Measurements from ENCODE around the gene RNU1-2. TPM values are rescaled to one million over a fixed set of nuclear protein-coding genes. Genes with fewer than 3 reads are reported as not detected.

RNU1-2 gene
- total and polyA plus RNA-seq, 3 donors from 2014 or later = under 0.01 to 18.9 (median under 0.01) TPM

DNA sequence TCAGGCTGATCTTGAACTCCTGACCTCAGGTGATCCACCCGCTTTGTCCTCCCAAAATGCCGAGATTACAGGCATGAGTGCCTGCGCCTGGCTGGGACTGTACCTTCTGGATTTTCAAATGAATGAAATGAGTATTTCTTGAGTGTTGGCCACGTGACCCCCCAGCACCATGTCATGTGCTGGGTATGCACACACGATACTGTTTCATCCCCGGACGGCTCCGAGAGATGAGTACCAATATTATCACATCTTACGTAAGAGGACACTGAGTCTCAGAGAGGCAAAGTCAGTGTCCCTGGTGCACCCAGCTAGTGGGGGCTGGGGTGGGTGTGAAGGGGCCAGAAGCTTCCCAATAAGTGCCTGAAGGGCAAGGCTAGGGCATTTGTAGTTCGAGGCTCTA lies 25.2 kb downstream of the RNU1-2 start:
- TF ChIP-seq, protein P1, sequence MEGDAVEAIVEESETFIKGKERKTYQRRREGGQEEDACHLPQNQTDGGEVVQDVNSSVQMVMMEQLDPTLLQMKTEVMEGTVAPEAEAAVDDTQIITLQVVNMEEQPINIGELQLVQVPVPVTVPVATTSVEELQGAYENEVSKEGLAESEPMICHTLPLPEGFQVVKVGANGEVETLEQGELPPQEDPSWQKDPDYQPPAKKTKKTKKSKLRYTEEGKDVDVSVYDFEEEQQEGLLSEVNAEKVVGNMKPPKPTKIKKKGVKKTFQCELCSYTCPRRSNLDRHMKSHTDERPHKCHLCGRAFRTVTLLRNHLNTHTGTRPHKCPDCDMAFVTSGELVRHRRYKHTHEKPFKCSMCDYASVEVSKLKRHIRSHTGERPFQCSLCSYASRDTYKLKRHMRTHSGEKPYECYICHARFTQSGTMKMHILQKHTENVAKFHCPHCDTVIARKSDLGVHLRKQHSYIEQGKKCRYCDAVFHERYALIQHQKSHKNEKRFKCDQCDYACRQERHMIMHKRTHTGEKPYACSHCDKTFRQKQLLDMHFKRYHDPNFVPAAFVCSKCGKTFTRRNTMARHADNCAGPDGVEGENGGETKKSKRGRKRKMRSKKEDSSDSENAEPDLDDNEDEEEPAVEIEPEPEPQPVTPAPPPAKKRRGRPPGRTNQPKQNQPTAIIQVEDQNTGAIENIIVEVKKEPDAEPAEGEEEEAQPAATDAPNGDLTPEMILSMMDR (IDR thresholded peaks at IDR 0.05) = no peak
- TF ChIP-seq POLR2A (IDR thresholded peaks at IDR 0.05) = no peak
- Histone ChIP-seq H3K4me3 (no peak overlapping the region), H3K27me3 (no peaks in the 10 kb centered on the region), H3K27ac (no peak overlapping the region), H3K4me1 (no peaks in the 10 kb centered on the region), H3K9me3 (no peaks in the 10 kb centered on the region), H3K36me3 (ENCODE audit: low read depth, missing control alignments) (no peaks in the 10 kb centered on the region)
- 87% methylated on average over 10 of the region's 10 CpGs for WGBS, 2 donors
- no peak for DNase-seq
- intact Hi-C loops (cut with DNase I; ENCODE audit: low total_unique reads) = no loop called here

DNA sequence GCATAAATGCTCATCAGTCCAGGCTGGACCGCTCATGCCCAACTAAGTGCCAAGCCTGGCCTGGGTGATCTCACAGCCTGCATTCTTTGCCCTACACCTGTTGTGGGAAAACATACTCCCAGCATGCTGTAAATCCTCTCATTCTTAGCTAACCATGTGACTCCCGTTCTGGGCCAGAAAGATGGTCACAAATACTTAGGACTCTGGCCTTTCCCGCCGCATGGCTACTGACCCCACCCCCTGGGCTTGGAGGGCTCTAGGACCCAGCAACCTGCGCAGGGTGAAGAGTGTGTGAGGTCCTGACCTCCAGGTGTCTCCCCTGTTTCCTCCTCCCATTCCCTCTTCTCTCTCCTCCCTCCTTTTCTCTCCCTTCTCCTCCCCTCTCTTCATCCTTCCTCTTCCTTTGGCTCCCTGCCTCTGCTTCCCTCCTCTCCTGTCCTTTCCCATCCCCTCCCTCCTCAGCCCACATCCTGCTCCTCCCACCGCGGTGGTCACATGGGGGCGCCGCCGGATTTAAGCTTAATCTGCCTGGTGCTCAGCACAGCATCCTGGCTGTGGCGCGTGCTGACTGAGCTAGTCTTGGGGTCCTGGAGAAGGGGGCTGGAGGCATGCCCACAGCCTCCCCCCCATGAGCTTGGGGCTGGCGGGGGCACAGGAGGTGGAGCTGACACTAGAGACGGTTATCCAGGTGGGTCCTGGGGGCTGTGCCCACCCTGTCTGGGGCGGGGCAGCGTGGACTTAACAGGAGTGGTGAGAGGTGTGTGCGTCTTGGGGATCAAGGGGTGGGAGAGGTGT lies 25.8 kb downstream of the RNU1-2 start, which contains the start of gene CROCC:
TSS of gene CROCC (plus strand) at position 541 of the 795 bp plus-strand sequence. CDS start at position 629, 88 bp downstream.
- no peak for DNase-seq
- WGBS, 2 donors = 38 to 45% methylated on average over 17 of the region's 17 CpGs
- Histone ChIP-seq H3K4me3 (no peak within 1 kb of the TSS), H3K27me3 (no peaks in the 10 kb centered on the region), H3K36me3 (ENCODE audit: low read depth, missing control alignments) (no peaks in the 10 kb centered on the region), H3K4me1 (no peaks in the 10 kb centered on the region), H3K27ac (no peak within 1 kb of the TSS), H3K9me3 (no peaks in the 10 kb centered on the region)
- intact Hi-C loops (cut with DNase I; ENCODE audit: low total_unique reads) = no loop called here
- TF ChIP-seq, protein P1 (IDR thresholded peaks at IDR 0.05) = no peak
- no peak for TF ChIP-seq POLR2A (IDR thresholded peaks at IDR 0.05)

DNA sequence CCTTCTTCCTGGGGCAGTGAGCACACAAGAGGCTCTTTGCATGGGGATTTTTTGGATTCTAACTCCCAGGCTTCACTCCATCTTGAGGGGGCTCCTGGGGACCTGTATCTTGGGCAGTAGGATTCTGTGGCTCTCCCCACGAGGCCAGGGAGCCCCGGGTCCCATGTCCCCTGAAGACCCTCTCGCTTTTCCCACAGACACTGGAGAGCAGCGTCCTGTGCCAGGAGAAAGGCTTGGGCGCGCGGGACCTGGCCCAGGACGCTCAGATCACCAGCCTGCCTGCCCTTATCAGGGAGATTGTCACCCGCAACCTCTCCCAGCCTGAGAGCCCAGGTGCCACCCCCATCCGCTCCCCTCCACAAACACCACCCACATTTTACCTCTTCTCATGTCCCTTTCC lies 26.7 kb downstream of the RNU1-2 start:
- intact Hi-C loops (cut with DNase I; ENCODE audit: low total_unique reads) = no loop called here
- 91 to 94% methylated on average over 10 of the region's 10 CpGs for WGBS, 2 donors
- H3K27ac ChIP-seq = no peak overlapping the region
- no peaks in the 10 kb centered on the region for H3K9me3 ChIP-seq
- H3K36me3 ChIP-seq (ENCODE audit: low read depth, missing control alignments) = no peaks in the 10 kb centered on the region
- DNase-seq = no peak
- H3K27me3 ChIP-seq = no peaks in the 10 kb centered on the region
- TF ChIP-seq, protein P1 (IDR thresholded peaks at IDR 0.05) = no peak
- TF ChIP-seq POLR2A (IDR thresholded peaks at IDR 0.05) = no peak
- H3K4me3 ChIP-seq = no peak overlapping the region
- H3K4me1 ChIP-seq = no peaks in the 10 kb centered on the region

DNA sequence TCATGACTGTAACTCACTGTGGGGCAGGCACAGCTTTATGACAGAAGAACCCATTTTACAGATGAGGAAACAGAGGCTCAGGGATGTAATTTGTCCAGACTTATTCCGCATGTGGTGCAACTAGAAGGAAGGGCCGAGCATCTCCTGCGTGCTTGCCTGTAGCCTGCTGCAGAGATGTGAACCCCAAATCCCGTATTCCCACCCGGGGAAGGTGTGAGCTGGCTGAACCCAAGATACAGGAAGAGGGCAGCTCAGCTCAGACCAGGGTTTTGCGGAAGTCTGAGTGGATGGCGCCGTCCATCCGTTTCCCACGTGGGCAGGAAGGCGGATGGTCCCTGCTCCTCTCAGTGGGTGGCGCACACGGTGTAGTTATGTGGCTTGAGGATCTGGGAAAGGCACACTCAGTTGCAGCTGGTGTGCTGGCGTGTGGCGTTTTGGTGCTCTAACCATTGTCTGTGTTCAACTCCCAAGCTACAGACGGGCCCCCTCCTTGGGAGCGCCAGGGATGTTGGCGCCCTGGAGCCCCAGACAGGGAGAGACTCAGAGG lies 27.2 kb downstream of the RNU1-2 start:
- WGBS, 2 donors = 83 to 84% methylated on average over 18 of the region's 18 CpGs

More for the DNA sequence above, 27.2 kb downstream of the RNU1-2 start:
- H3K27me3 ChIP-seq = no peaks in the 10 kb centered on the region
- TF ChIP-seq POLR2A (IDR thresholded peaks at IDR 0.05) = no peak
- TF ChIP-seq, protein P1 (IDR thresholded peaks at IDR 0.05) = no peak
- intact Hi-C loops (cut with DNase I; ENCODE audit: low total_unique reads) = no loop called here
- H3K36me3 ChIP-seq (ENCODE audit: low read depth, missing control alignments) = no peaks in the 10 kb centered on the region
- H3K9me3 ChIP-seq = no peaks in the 10 kb centered on the region
- H3K4me1 ChIP-seq = no peaks in the 10 kb centered on the region
- DNase-seq = no peak
- no peak overlapping the region for H3K27ac ChIP-seq
- no peak overlapping the region for H3K4me3 ChIP-seq
